OCI-M2 (cell line): ENCODE measurements around the gene SPRED1.
"Not testable (repeated sequence)": the region's sequence is repeated elsewhere in the genome, so short reads cannot be mapped to it uniquely, and the experiment has no call there.

Experiments
- DNase-seq: peaks from one replicate; lab custom pipeline; 2025; ENCODE audit not compliant: unreplicated experiment; lab: John Stamatoyannopoulos, UW

SPRED1 gene

GRCh38 chr15:38275959-38276358 lies 23.3 kb downstream of the SPRED1 start:
- DNase-seq: no peak

- DNase-seq: not testable (repeated sequence)
Observed at GRCh38 chr15:38277281-38277680, 24.6 kb downstream of the SPRED1 start.

- DNase-seq: no peak
Observed at GRCh38 chr15:38281031-38281430, 28.4 kb downstream of the SPRED1 start.

- DNase-seq: no peak
Observed at GRCh38 chr15:38283010-38283409, 30.4 kb downstream of the SPRED1 start.

GRCh38 chr15:38285456-38285855 lies 32.8 kb downstream of the SPRED1 start:
- DNase-seq: no peak

GRCh38 chr15:38294126-38294525 lies 41.5 kb downstream of the SPRED1 start:
- DNase-seq: no peak

GRCh38 chr15:38297623-38298388 lies 45.2 kb downstream of the SPRED1 start:
- no peak for DNase-seq

GRCh38 chr15:38299216-38299615 lies 46.6 kb downstream of the SPRED1 start:
- no peak for DNase-seq

GRCh38 chr15:38300395-38300794 lies 47.8 kb downstream of the SPRED1 start:
- no peak for DNase-seq

GRCh38 chr15:38304481-38304880 lies 51.8 kb downstream of the SPRED1 start:
- no peak for DNase-seq

- DNase-seq: no peak
Observed at GRCh38 chr15:38307251-38307650, 54.6 kb downstream of the SPRED1 start.

GRCh38 chr15:38307861-38308641 lies 55.4 kb downstream of the SPRED1 start:
- DNase-seq: no peak

GRCh38 chr15:38308797-38309196 lies 56.2 kb downstream of the SPRED1 start:
- DNase-seq: no peak

GRCh38 chr15:38312190-38312589 lies 59.6 kb downstream of the SPRED1 start:
- no peak for DNase-seq

GRCh38 chr15:38316311-38316710 lies 63.7 kb downstream of the SPRED1 start:
- no peak for DNase-seq

GRCh38 chr15:38320181-38320580 lies 67.5 kb downstream of the SPRED1 start:
- DNase-seq: no peak

GRCh38 chr15:38320866-38321265 lies 68.2 kb downstream of the SPRED1 start:
- DNase-seq: no peak

GRCh38 chr15:38323895-38324294 lies 71.3 kb downstream of the SPRED1 start:
- DNase-seq: no peak

GRCh38 chr15:38324939-38325647 lies 72.5 kb downstream of the SPRED1 start:
- DNase-seq: no peak

GRCh38 chr15:38325648-38325990 lies 73.0 kb downstream of the SPRED1 start:
- DNase-seq: no peak

- no peak for DNase-seq
Observed at GRCh38 chr15:38332711-38333110, 80.1 kb downstream of the SPRED1 start.

GRCh38 chr15:38335116-38335515 lies 82.5 kb downstream of the SPRED1 start:
- DNase-seq: no peak
